HG02943 (cell line): ENCODE data around the gene GORASP2.

Source experiments
- ATAC-seq: cut with Tn5 transposase; IDR thresholded peaks from one replicate; pipeline ENCODE4 v1.9.1; 2021; ENCODE audit warnings: mild to moderate bottlenecking, low read depth, moderate library complexity; ENCODE audit not compliant: unreplicated experiment

The GORASP2 gene

GRCh38 chr2:170991398-170992182, 62.5 kb downstream of the GORASP2 start:
- ATAC-seq = no peak

GRCh38 chr2:170996316-170996715, 67.3 kb downstream of the GORASP2 start:
- ATAC-seq = no peak

- ATAC-seq = no peak
Measured at GRCh38 chr2:170997893-170998597, 69.0 kb downstream of the GORASP2 start.

GRCh38 chr2:170999654-171000053, 70.6 kb downstream of the GORASP2 start:
- ATAC-seq = no peak

GRCh38 chr2:171004363-171004762, 75.3 kb downstream of the GORASP2 start:
- ATAC-seq = no peak

GRCh38 chr2:171004833-171005232, 75.8 kb downstream of the GORASP2 start:
- no peak for ATAC-seq

GRCh38 chr2:171008550-171009205, 79.6 kb downstream of the GORASP2 start:
- no peak for ATAC-seq

- ATAC-seq = no peak
Measured at GRCh38 chr2:171009386-171009785, 80.3 kb downstream of the GORASP2 start.

GRCh38 chr2:171013851-171014250, 84.8 kb downstream of the GORASP2 start:
- ATAC-seq = no peak

GRCh38 chr2:171016125-171016524, 87.1 kb downstream of the GORASP2 start:
- ATAC-seq = no peak
